GM23338 (cell line): Measurements from ENCODE around the gene PPP1R3F. TPM values are rescaled to one million over a fixed set of nuclear protein-coding genes. Genes with fewer than 3 reads are reported as not detected.

Experiments
- ATAC-seq: fragments of 200-7000 bp; cut with Tn5 transposase; 3 replicates; pipeline ENCODE4 v1.9.1; 2020
- DNase-seq: peaks from one replicate; pipeline ENCODE4 v3.0.0-alpha.2; 2015; ENCODE audit warnings: low spot score
- H2AFZ ChIP-seq: fragments of 200-600 bp; sonication (generic); 2 replicates; pipeline ENCODE4 v1.8.0; 2016; ENCODE audit warnings: antibody characterized with exemption, mild to moderate bottlenecking, moderate library complexity
- H3F3A ChIP-seq: fragments of 200-600 bp; sonication (generic); replicated peaks from 2 replicates; pipeline ENCODE4 v1.8.0; 2017; ENCODE audit warnings: antibody characterized with exemption, mixed run types, low read depth
- H3K27ac ChIP-seq: fragments of 200-600 bp; sonication (generic); 2 replicates; pipeline ENCODE4 v1.6.1; 2016; ENCODE audit warnings: low read depth
- H3K27me3 ChIP-seq: fragments of 200-600 bp; sonication (generic); 2 replicates; pipeline ENCODE4 v1.8.0; 2016; ENCODE audit warnings: mild to moderate bottlenecking, mixed run types, moderate library complexity; ENCODE audit not compliant: insufficient read depth
- H3K36me3 ChIP-seq: fragments of 200-600 bp; sonication (generic); 2 replicates; pipeline ENCODE4 v1.8.0; 2016; ENCODE audit warnings: mild to moderate bottlenecking; ENCODE audit not compliant: insufficient read depth
- H3K4me1 ChIP-seq: fragments of 200-600 bp; sonication (generic); 2 replicates; pipeline ENCODE4 v1.8.0; 2016; ENCODE audit warnings: mild to moderate bottlenecking, moderate library complexity; ENCODE audit not compliant: insufficient read depth
- H3K4me2 ChIP-seq: fragments of 200-600 bp; sonication (generic); 2 replicates; pipeline ENCODE4 v1.7.1; 2017; ENCODE audit warnings: mixed run types
- H3K4me3 ChIP-seq: fragments of 200-600 bp; sonication (generic); 2 replicates; pipeline ENCODE4 v1.6.1; 2016; ENCODE audit warnings: mixed run types
- H3K79me2 ChIP-seq: fragments of 200-600 bp; sonication (generic); replicated peaks from 2 replicates; pipeline ENCODE4 v1.8.0; 2017; ENCODE audit warnings: mild to moderate bottlenecking; ENCODE audit not compliant: insufficient read depth
- H3K9me2 ChIP-seq: fragments of 200-600 bp; sonication (generic); 2 replicates; pipeline ENCODE4 v1.8.0; 2017; ENCODE audit not compliant: insufficient read depth
- H4K20me1 ChIP-seq: fragments of 200-600 bp; sonication (generic); replicated peaks from 2 replicates; pipeline ENCODE4 v1.8.0; 2017; ENCODE audit warnings: mild to moderate bottlenecking; ENCODE audit not compliant: insufficient read depth
- H3K27ac Mint-ChIP-seq: 2 replicates; pipeline ENCODE4 v1.8.0; 2020; ENCODE audit warnings: inconsistent platforms, mild to moderate bottlenecking, moderate library complexity, mixed read lengths
- H3K27me3 Mint-ChIP-seq: 3 replicates; pipeline ENCODE4 v1.8.0; 2022; ENCODE audit warnings: low read depth, mild to moderate bottlenecking, moderate library complexity, mixed read lengths, inconsistent platforms; ENCODE audit not compliant: insufficient read depth, poor library complexity
- H3K36me3 Mint-ChIP-seq: 3 replicates; pipeline ENCODE4 v1.8.0; 2021; ENCODE audit warnings: low read depth, mild to moderate bottlenecking, inconsistent platforms, moderate library complexity, mixed read lengths
- H3K4me1 Mint-ChIP-seq: 3 replicates; pipeline ENCODE4 v1.8.0; 2020; ENCODE audit warnings: mild to moderate bottlenecking, inconsistent platforms, mixed read lengths
- H3K4me3 Mint-ChIP-seq: 3 replicates; pipeline ENCODE4 v1.8.0; 2021; ENCODE audit warnings: moderate library complexity, mild to moderate bottlenecking, inconsistent platforms, mixed read lengths
- H3K9me3 Mint-ChIP-seq: 3 replicates; pipeline ENCODE4 v1.8.0; 2020; ENCODE audit warnings: moderate library complexity, mild to moderate bottlenecking, inconsistent platforms, mixed read lengths
- CREB1 ChIP-seq: fragments of 250-450 bp; sonication (Bioruptor Pico); IDR thresholded peaks from 2 replicates; pipeline ENCODE4 v1.5.0; 2020; ENCODE audit warnings: low read depth, mild to moderate bottlenecking, moderate library complexity
- POLR2AphosphoS5 ChIP-seq: IDR thresholded peaks from 2 replicates; pipeline ENCODE4 v1.6.1; 2016; ENCODE audit warnings: antibody characterized with exemption, low read depth
- STAT1 ChIP-seq: IDR thresholded peaks from one replicate; pipeline ENCODE4 v1.6.1; 2016; ENCODE audit warnings: antibody characterized with exemption; ENCODE audit not compliant: unreplicated experiment
- ZNF331 ChIP-seq: fragments of 250-450 bp; sonication (Bioruptor Pico); IDR thresholded peaks from 2 replicates; pipeline ENCODE4 v1.5.0; 2020; ENCODE audit warnings: low read depth, mild to moderate bottlenecking, moderate library complexity
- polyA plus RNA-seq: library from polyadenylated mRNA; unstranded; fragments of >200 nt; fragmentation: Nextera tagmentation; extraction: Ambion mirVana; gene quantifications from 2 replicates; pipeline ENCODE4 v1.2.1, GENCODE V29; 2016
- total RNA-seq: library from RNA; depleted of rRNA; stranded (reverse); fragments of >200 nt; shearing (Covaris generic); gene quantifications from 2 replicates; pipeline ENCODE4 v1.2.3, GENCODE V29; 2014
- TF ChIP-seq, protein P1 (sequence below): fragments of 250-450 bp; sonication (Bioruptor Pico); IDR thresholded peaks from 2 replicates; pipeline ENCODE4 v1.5.0; 2020; ENCODE audit warnings: mild to moderate bottlenecking, moderate library complexity

Gene PPP1R3F
- total and polyA plus RNA-seq, 2 experiments from 2014 or later: 3.1 to 11.3 TPM

DNA sequence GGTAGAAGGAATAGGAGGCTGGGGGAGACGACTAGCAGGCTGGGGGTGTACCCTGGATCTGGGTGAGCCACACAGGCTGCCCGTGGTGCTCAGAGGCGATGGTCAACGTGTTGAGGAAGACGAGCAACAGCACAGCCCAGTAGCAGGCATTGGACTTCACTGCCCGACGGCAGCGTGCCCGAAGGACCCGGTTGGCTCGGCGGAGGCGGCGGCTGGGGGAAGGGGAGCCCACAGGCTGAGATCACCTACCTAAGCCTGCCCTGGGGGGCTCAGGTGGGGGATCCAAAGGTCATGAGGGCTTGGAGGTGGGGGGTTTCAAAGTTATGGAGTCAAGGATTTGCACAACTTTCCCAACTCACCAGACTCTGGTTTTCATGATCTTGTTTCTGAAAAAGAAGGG is 43.7 kb upstream of the PPP1R3F start (continued):
- TF ChIP-seq STAT1: no peak
- no peak for TF ChIP-seq POLR2AphosphoS5
- TF ChIP-seq ZNF331 (CRISPR knock-in tag): no peak

DNA sequence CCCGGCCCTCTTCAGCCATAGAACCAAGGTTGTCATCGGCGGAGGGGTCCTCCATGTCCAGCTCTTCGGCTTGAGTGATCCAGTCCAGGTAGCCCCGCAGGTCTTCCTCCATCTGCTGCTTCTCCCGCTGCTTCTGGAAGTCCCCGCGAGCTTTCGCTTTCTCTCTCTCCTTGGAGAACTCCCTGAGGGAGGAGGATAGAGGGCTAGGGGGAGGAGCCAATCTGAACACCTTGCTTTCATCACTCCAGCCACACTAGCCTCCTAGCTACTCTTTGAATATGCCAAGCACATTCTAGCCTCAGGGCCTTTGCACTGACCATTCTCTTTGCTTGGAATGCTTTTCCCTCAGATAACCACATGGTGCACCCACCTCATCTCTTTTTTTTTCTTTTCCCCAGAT is 42.6 kb upstream of the PPP1R3F start:
- H3K36me3 Mint-ChIP-seq: no peaks in the 10 kb centered on the region; the same call in 2 of the 3 replicates
- Histone ChIP-seq H2AFZ (no peak overlapping the region), H3K27ac (no peak overlapping the region), H3F3A (no peaks in the 10 kb centered on the region), H4K20me1 (no peaks in the 10 kb centered on the region), H3K36me3 (no peaks in the 10 kb centered on the region), H3K27me3 (no peaks in the 10 kb centered on the region), H3K4me1 (no peaks in the 10 kb centered on the region), H3K79me2 (no peaks in the 10 kb centered on the region), H3K4me3 (no peak overlapping the region), H3K9me2 (no peaks in the 10 kb centered on the region), H3K4me2 (no peak overlapping the region)
- H3K9me3 Mint-ChIP-seq: no peaks in the 10 kb centered on the region
- H3K4me3 Mint-ChIP-seq: no peak overlapping the region
- peaks cover 10% of the 10 kb centered on the region; the same call in 2 of the 3 replicates for H3K4me1 Mint-ChIP-seq
- H3K27me3 Mint-ChIP-seq: peaks cover 13% of the 10 kb centered on the region
- TF ChIP-seq ZNF331 (CRISPR knock-in tag) (no peak), CREB1 (CRISPR knock-in tag) (no peak)
- TF ChIP-seq, protein P1, sequence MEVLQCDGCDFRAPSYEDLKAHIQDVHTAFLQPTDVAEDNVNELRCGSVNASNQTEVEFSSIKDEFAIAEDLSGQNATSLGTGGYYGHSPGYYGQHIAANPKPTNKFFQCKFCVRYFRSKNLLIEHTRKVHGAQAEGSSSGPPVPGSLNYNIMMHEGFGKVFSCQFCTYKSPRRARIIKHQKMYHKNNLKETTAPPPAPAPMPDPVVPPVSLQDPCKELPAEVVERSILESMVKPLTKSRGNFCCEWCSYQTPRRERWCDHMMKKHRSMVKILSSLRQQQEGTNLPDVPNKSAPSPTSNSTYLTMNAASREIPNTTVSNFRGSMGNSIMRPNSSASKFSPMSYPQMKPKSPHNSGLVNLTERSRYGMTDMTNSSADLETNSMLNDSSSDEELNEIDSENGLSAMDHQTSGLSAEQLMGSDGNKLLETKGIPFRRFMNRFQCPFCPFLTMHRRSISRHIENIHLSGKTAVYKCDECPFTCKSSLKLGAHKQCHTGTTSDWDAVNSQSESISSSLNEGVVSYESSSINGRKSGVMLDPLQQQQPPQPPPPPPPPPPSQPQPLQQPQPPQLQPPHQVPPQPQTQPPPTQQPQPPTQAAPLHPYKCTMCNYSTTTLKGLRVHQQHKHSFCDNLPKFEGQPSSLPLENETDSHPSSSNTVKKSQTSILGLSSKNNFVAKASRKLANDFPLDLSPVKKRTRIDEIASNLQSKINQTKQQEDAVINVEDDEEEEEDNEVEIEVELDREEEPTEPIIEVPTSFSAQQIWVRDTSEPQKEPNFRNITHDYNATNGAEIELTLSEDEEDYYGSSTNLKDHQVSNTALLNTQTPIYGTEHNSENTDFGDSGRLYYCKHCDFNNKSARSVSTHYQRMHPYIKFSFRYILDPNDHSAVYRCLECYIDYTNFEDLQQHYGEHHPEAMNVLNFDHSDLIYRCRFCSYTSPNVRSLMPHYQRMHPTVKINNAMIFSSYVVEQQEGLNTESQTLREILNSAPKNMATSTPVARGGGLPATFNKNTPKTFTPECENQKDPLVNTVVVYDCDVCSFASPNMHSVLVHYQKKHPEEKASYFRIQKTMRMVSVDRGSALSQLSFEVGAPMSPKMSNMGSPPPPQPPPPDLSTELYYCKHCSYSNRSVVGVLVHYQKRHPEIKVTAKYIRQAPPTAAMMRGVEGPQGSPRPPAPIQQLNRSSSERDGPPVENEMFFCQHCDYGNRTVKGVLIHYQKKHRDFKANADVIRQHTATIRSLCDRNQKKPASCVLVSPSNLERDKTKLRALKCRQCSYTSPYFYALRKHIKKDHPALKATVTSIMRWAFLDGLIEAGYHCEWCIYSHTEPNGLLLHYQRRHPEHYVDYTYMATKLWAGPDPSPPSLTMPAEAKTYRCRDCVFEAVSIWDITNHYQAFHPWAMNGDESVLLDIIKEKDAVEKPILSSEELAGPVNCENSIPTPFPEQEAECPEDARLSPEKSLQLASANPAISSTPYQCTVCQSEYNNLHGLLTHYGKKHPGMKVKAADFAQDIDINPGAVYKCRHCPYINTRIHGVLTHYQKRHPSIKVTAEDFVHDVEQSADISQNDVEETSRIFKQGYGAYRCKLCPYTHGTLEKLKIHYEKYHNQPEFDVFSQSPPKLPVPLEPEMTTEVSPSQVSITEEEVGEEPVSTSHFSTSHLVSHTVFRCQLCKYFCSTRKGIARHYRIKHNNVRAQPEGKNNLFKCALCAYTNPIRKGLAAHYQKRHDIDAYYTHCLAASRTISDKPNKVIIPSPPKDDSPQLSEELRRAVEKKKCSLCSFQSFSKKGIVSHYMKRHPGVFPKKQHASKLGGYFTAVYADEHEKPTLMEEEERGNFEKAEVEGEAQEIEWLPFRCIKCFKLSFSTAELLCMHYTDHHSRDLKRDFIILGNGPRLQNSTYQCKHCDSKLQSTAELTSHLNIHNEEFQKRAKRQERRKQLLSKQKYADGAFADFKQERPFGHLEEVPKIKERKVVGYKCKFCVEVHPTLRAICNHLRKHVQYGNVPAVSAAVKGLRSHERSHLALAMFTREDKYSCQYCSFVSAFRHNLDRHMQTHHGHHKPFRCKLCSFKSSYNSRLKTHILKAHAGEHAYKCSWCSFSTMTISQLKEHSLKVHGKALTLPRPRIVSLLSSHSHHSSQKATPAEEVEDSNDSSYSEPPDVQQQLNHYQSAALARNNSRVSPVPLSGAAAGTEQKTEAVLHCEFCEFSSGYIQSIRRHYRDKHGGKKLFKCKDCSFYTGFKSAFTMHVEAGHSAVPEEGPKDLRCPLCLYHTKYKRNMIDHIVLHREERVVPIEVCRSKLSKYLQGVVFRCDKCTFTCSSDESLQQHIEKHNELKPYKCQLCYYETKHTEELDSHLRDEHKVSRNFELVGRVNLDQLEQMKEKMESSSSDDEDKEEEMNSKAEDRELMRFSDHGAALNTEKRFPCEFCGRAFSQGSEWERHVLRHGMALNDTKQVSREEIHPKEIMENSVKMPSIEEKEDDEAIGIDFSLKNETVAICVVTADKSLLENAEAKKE (CRISPR knock-in tag): no peak
- DNase-seq (no peak), ATAC-seq (no peak)
- no peak overlapping the region for H3K27ac Mint-ChIP-seq
